ENCODE results near the gene CD300A.

The CD300A gene

GRCh38 chr17:74522381-74523105 lies 56.1 kb downstream of the CD300A start:
- TF ChIP-seq ZBTB7A (IDR thresholded peaks at IDR 0.05; ENCODE audit: low read depth) (no peak), NFIC (IDR thresholded peaks at IDR 0.05) (no peak), TAF1 (IDR thresholded peaks at IDR 0.05; ENCODE audit: low read depth) (no peak), EGR1 (IDR thresholded peaks at IDR 0.05) (no peak), REST (IDR thresholded peaks at IDR 0.05; ENCODE audit: low read depth) (no peak), TCF12 (IDR thresholded peaks at IDR 0.05; ENCODE audit: low read depth) (no peak), RAD21 (IDR thresholded peaks at IDR 0.05; ENCODE audit: low read depth) (no peak), TEAD4 (IDR thresholded peaks at IDR 0.05) (no peak), EP300 (IDR thresholded peaks at IDR 0.05; ENCODE audit: borderline replicate concordance) (no peak), YY1 (IDR thresholded peaks at IDR 0.05; ENCODE audit: low read depth) (no peak)
- TF ChIP-seq, protein P1, sequence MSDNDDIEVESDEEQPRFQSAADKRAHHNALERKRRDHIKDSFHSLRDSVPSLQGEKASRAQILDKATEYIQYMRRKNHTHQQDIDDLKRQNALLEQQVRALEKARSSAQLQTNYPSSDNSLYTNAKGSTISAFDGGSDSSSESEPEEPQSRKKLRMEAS (IDR thresholded peaks at IDR 0.05) = no peak

DNA sequence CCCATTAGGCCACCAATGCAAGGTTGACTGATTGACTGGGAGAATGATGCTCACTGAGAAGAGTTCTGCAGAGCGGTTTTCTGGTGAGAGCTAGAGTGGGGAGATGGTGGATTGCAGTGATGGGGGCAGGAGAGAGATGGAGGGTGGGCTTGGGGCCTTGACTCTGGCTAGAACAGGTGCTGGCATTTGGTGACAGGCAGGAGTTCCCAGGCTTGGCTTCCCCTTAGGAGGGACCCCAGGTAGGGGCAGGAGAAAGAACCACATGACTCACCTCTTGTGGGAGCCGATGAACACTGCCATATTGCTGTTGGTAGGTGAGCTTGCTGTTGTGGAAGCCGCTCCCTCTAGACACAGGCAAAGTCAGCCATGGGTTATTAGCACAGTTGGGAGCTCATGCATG lies 56.9 kb downstream of the CD300A start:
- TF ChIP-seq USF1 (IDR thresholded peaks at IDR 0.05) (no peak), NFIC (IDR thresholded peaks at IDR 0.05) (no peak), REST (IDR thresholded peaks at IDR 0.05; ENCODE audit: low read depth) (no peak)

DNA sequence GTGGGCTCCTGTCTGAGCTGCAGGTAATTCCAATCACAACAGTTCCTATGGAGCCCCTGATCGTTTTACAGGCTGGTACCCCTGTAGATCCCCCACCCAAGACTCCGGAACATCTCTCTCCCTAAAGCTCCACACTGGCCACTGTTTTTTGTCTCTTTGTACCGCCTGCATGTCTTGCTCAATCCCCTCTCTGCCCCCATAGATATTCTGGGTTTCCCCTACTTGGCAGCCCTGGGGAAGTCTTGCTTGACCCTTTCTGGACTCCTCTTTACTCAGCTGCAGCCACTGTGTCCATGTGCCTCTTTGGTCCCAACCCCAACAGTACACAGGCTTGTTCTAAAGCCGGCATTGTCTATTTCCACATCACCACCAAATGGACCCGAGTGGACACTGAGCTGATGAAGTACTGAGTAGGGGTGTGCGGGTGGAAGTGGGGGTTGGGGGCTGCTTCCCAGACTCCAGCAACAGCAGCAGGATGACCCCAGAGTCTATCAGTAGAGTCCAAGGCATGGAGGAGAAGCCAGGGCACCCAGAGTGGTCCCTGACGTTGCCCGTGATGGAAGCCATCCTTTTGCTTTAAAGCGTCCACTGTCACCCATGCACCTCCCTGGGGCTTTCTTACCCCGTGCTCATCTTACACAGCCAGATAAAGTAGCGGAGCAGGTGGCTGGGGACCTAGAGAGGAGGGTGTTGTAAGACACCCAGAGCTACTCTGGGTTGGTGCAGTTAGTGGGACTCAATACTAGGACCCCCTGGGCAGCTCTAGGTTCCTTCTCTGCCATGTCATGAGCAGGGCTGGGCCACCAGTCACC lies 58.4 kb downstream of the CD300A start:
- TF ChIP-seq EP300 (IDR thresholded peaks at IDR 0.05; ENCODE audit: borderline replicate concordance) (no peak), FOXM1 (IDR thresholded peaks at IDR 0.05; ENCODE audit: borderline replicate concordance, low read depth) (no peak), EGR1 (IDR thresholded peaks at IDR 0.05) (no peak), USF1 (IDR thresholded peaks at IDR 0.05) (no peak), YY1 (IDR thresholded peaks at IDR 0.05; ENCODE audit: low read depth) (no peak), TCF12 (IDR thresholded peaks at IDR 0.05; ENCODE audit: low read depth) (no peak), NFIC (IDR thresholded peaks at IDR 0.05) (no peak)

DNA sequence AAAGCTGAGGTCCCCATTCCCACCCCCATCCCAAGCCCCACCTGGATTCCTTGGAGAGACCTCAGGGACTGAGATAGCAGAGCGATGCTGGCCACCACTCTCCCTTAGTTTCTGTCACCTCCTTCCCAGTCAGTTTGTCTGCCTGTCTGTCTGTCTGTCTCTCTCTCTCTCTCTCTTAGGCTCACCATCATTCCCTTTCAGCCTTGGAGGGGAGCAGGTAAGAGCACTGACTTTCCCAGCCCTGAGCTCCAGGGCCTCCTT lies 59.0 kb downstream of the CD300A start:
- TF ChIP-seq TAF1 (IDR thresholded peaks at IDR 0.05; ENCODE audit: low read depth) (no peak), FOXM1 (IDR thresholded peaks at IDR 0.05; ENCODE audit: borderline replicate concordance, low read depth) (no peak), TEAD4 (IDR thresholded peaks at IDR 0.05) (no peak), EGR1 (IDR thresholded peaks at IDR 0.05) (no peak), USF1 (IDR thresholded peaks at IDR 0.05) (no peak), EP300 (IDR thresholded peaks at IDR 0.05; ENCODE audit: borderline replicate concordance) (no peak), REST (IDR thresholded peaks at IDR 0.05; ENCODE audit: low read depth) (no peak), ZBTB7A (IDR thresholded peaks at IDR 0.05; ENCODE audit: low read depth) (no peak), NFIC (IDR thresholded peaks at IDR 0.05) (no peak), CREB1 (IDR thresholded peaks at IDR 0.05; ENCODE audit: low read depth) (no peak)
- TF ChIP-seq, protein P1 (IDR thresholded peaks at IDR 0.05) = no peak
